ENCODE data around the gene PTPRQ.

The PTPRQ gene

DNA sequence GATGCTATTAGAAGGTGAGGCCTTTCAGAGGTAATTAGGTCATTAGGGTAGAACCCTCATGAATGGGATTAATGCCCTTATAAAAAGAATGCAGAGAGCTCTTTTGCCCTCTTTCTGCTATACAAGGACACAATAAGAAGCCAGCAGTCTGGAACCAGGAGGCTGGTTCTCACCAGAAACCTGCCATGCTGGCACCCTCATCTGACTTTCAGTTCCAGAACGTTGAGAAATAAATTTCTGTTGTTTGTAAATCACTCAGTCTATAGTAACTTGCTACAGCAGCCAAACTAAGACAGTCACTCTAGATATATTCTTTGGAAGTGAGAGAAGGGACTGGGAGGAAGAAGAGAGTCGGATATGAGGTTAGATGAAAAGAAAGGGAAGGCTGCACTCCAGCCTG lies 138.4 kb downstream of the PTPRQ start:
- TF ChIP-seq, protein P1, sequence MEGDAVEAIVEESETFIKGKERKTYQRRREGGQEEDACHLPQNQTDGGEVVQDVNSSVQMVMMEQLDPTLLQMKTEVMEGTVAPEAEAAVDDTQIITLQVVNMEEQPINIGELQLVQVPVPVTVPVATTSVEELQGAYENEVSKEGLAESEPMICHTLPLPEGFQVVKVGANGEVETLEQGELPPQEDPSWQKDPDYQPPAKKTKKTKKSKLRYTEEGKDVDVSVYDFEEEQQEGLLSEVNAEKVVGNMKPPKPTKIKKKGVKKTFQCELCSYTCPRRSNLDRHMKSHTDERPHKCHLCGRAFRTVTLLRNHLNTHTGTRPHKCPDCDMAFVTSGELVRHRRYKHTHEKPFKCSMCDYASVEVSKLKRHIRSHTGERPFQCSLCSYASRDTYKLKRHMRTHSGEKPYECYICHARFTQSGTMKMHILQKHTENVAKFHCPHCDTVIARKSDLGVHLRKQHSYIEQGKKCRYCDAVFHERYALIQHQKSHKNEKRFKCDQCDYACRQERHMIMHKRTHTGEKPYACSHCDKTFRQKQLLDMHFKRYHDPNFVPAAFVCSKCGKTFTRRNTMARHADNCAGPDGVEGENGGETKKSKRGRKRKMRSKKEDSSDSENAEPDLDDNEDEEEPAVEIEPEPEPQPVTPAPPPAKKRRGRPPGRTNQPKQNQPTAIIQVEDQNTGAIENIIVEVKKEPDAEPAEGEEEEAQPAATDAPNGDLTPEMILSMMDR (conservative IDR thresholded peaks at IDR 0.05; ENCODE audit: low read depth, low read length) = no peak
- no peak overlapping the region for H3K4me3 ChIP-seq (ENCODE audit: low read length)
- DNase-seq (ENCODE audit: low read depth) = no peak

DNA sequence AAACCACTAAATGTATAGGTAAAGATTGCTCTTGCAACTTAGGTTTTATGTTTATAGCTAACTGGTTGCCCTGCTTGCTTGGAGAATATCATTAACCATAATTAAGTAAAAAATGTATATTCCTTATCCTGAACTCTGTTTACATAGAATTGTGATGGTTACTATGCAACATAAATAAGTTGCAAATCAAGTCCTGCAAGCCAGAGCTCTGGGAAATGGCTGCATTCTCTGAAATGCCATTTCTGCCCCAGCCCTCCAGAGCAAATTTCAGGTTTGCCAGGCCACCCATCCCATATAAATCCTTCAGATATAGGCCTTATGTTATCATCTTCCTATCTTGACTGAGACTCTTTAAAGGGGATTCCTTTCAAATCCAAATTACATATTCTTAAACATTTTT lies 145.0 kb downstream of the PTPRQ start:
- no peak for DNase-seq (ENCODE audit: low read depth)
- TF ChIP-seq, protein P1 (conservative IDR thresholded peaks at IDR 0.05; ENCODE audit: low read depth, low read length) = no peak
- H3K4me3 ChIP-seq (ENCODE audit: low read length) = no peak overlapping the region

DNA sequence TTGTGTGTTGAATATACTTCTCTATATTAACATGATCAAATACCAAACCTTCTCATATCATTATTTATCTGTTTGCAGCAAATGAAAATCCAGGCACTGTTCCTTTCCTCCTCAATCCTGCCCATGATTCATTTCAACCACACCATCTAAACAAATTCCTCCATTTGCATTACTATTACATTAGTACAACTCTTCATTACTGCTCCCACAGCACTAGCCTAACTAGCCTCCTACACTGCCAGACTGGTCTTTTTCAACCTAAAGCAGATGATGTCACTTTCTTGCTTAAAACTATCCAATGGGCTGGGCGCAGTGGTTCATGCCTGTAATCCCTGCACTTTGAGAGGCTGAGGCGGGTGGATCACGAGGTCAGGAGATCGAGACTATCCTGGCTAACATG lies 146.1 kb downstream of the PTPRQ start:
- DNase-seq (ENCODE audit: low read depth) = no peak
- TF ChIP-seq, protein P1 (conservative IDR thresholded peaks at IDR 0.05; ENCODE audit: low read depth, low read length) = no peak
- H3K4me3 ChIP-seq (ENCODE audit: low read length) = no peak overlapping the region

DNA sequence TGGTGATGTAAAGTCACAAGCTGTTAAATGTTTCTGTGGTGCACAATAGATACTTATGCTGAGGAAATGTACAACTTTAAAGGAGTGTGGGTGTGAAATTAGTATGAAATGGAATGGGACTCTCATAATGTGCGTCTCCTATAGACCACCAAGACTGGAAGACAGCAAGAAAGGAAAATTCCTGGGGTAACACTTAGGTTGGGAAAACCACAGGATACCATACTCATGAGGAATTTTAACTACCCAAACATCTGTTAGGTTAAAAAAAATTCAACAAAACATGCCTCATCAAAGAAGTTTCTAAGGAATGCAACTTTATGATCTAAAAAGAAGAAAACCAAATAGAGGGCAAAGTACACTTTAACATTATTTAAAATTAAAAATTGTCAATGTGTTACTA lies 149.7 kb downstream of the PTPRQ start:
- no peak for DNase-seq (ENCODE audit: low read depth)
- TF ChIP-seq, protein P1 (conservative IDR thresholded peaks at IDR 0.05; ENCODE audit: low read depth, low read length) = no peak

DNA sequence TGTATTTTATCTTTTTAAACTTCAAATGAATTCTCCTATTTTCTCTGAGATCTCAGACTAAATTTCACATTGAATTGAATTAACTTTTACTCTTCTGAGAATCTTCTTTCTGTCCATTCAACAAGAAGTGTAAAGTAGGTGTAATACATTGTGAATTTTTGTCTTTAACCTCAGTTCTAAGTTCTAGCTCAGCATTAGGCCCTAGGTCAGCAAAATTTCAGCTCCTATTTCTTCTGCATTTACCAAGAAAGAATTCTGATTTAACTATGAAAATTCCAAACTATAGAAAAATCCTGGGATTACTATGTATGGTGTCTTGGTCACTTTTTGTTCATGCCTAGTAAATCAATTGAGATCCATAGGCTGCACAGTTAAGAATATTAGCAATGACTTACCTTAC lies 152.5 kb downstream of the PTPRQ start:
- TF ChIP-seq, protein P1 (conservative IDR thresholded peaks at IDR 0.05; ENCODE audit: low read depth, low read length) = no peak
- DNase-seq (ENCODE audit: low read depth) = no peak
- no peak overlapping the region for H3K4me3 ChIP-seq (ENCODE audit: low read length)

More for the DNA sequence above, 149.7 kb downstream of the PTPRQ start:
- no peak overlapping the region for H3K4me3 ChIP-seq (ENCODE audit: low read length)

DNA sequence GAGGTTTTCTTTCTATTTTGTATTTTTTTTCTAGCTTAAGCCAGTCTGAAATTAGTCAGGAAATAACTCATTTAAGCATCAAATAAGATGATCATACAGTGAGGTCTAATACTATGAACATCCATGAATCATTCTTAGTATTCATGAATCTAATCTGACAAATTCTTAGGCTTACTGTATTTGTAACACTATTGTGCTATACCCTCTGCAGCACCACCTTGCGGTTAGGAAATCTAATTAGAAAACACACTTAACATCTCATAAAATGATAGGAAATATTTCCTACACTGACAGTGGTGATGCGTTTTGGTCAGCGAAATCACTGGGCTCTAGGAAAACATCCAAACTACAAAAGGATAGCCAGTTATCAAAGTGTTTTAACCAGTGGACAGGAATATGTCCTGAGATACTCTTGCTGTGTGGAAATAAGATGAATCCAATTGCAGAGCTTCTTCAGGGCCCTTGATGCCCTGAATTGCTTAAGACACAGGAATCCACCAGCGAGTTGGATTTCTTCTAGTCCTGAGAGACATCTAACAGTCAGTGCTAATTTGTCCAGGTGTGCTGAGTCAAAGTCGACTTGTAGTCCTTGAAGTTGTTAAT lies 154.1 kb downstream of the PTPRQ start:
- peak; percentile 28 for DNase-seq (ENCODE audit: low read depth)
- no peak overlapping the region for H3K4me3 ChIP-seq (ENCODE audit: low read length)
- TF ChIP-seq, protein P1 (conservative IDR thresholded peaks at IDR 0.05; ENCODE audit: low read depth, low read length) = peak; percentile 59

DNA sequence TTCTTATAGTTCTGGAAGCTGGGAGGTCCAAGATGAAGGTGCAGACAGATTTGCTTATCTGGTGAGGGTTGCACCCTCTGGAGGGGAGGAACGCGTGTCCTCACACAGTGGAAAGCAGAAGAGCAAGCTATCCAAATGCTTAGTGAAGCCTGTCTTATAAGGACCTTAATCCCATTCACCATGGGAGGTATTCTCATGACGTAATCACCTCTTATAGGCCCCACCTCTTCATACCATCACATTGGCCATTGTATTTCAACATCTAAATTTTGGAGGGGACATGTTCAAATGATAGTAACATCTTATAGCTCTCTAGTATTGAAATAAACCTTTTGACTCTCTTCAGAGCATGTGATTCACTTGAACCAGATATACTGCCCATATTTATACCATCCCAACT lies 158.4 kb downstream of the PTPRQ start:
- no peak for DNase-seq (ENCODE audit: low read depth)
- TF ChIP-seq, protein P1 (conservative IDR thresholded peaks at IDR 0.05; ENCODE audit: low read depth, low read length) = no peak
- no peak overlapping the region for H3K4me3 ChIP-seq (ENCODE audit: low read length)

Measured in retinal pigment epithelial cell (primary cell).